PC-3 (cell line): Measurements from ENCODE around the gene HTR3B.

Source experiments
- CTCF ChIP-seq: fragments of 300-600 bp; sonication (generic); conservative IDR thresholded peaks from 2 replicates; pipeline ENCODE4 v1.5.1; 2017; ENCODE audit warnings: antibody characterized with exemption, low read depth, mild to moderate bottlenecking, low read length
- EZH2 ChIP-seq: fragments of 300-600 bp; sonication (generic); IDR thresholded peaks from one replicate; pipeline ENCODE4 v1.6.1; 2017; ENCODE audit warnings: antibody characterized with exemption, mild to moderate bottlenecking, low read length; ENCODE audit not compliant: unreplicated experiment

GRCh38 chr11:113874096-113874495 is 30.5 kb upstream of the HTR3B start:
- TF ChIP-seq EZH2 (no peak), CTCF (no peak)
